M059J (cell line): ENCODE data around the gene CFAP65. TPM values are rescaled to one million over a fixed set of nuclear protein-coding genes. Genes with fewer than 3 reads are reported as not detected.

Source experiments
- DNase-seq: peaks from one replicate; pipeline ENCODE4 v3.0.0-alpha.2; 2012; ENCODE audit warnings: low read depth
- total RNA-seq: library from RNA; depleted of rRNA; stranded (reverse); fragments of >200 nt; shearing (Covaris generic); gene quantifications from 2 replicates; pipeline ENCODE4 v1.2.3, GENCODE V29; 2014; rRNA removed

The CFAP65 gene
- total RNA-seq: not detected in 2 replicates

- peak; percentile 30 for DNase-seq
Measured at GRCh38 chr2:219041252-219041651, at the start of gene CFAP65. TSS of gene CFAP65 (minus strand) at chr2:219041516. CDS start at chr2:219039048, 2,468 bp downstream.

- no peak for DNase-seq
Measured at GRCh38 chr2:219090436-219091299, 49.4 kb upstream of the CFAP65 start.

GRCh38 chr2:219089330-219089729 is 48.0 kb upstream of the CFAP65 start:
- DNase-seq: no peak

GRCh38 chr2:219087848-219088247 is 46.5 kb upstream of the CFAP65 start:
- DNase-seq: no peak

GRCh38 chr2:219087361-219087760 is 46.0 kb upstream of the CFAP65 start:
- DNase-seq: no peak

GRCh38 chr2:219086196-219086595 is 44.9 kb upstream of the CFAP65 start:
- no peak for DNase-seq

- no peak for DNase-seq
Measured at GRCh38 chr2:219084791-219085190, 43.5 kb upstream of the CFAP65 start.

- DNase-seq: no peak
Measured at GRCh38 chr2:219082332-219082958, 41.1 kb upstream of the CFAP65 start.

- no peak for DNase-seq
Measured at GRCh38 chr2:219081701-219082331, 40.5 kb upstream of the CFAP65 start.

GRCh38 chr2:219081096-219081495 is 39.8 kb upstream of the CFAP65 start:
- no peak for DNase-seq

- peak; percentile 72 for DNase-seq
Measured at GRCh38 chr2:219079417-219079816, 38.1 kb upstream of the CFAP65 start.

- DNase-seq: no peak
Measured at GRCh38 chr2:219078951-219079350, 37.6 kb upstream of the CFAP65 start.

- DNase-seq: no peak
Measured at GRCh38 chr2:219078126-219078525, 36.8 kb upstream of the CFAP65 start.

GRCh38 chr2:219076253-219076652 is 34.9 kb upstream of the CFAP65 start:
- DNase-seq: no peak

- DNase-seq: peak; percentile 54
Measured at GRCh38 chr2:219073413-219074129, 32.3 kb upstream of the CFAP65 start.

GRCh38 chr2:219072741-219073250 is 31.5 kb upstream of the CFAP65 start:
- no peak for DNase-seq

GRCh38 chr2:219071131-219071816 is 30.0 kb upstream of the CFAP65 start:
- peak; percentile 44 for DNase-seq

GRCh38 chr2:219065484-219065883 is 24.2 kb upstream of the CFAP65 start:
- DNase-seq: no peak

- no peak for DNase-seq
Measured at GRCh38 chr2:219062081-219062480, 20.8 kb upstream of the CFAP65 start.

GRCh38 chr2:219060821-219061791 is 19.8 kb upstream of the CFAP65 start, which contains the start of gene IHH:
TSS of gene IHH (minus strand) at chr2:219060921. CDS start at chr2:219060467, 454 bp downstream.
- DNase-seq: no peak
